Measurements from ENCODE around the gene MOB1A.

DNA sequence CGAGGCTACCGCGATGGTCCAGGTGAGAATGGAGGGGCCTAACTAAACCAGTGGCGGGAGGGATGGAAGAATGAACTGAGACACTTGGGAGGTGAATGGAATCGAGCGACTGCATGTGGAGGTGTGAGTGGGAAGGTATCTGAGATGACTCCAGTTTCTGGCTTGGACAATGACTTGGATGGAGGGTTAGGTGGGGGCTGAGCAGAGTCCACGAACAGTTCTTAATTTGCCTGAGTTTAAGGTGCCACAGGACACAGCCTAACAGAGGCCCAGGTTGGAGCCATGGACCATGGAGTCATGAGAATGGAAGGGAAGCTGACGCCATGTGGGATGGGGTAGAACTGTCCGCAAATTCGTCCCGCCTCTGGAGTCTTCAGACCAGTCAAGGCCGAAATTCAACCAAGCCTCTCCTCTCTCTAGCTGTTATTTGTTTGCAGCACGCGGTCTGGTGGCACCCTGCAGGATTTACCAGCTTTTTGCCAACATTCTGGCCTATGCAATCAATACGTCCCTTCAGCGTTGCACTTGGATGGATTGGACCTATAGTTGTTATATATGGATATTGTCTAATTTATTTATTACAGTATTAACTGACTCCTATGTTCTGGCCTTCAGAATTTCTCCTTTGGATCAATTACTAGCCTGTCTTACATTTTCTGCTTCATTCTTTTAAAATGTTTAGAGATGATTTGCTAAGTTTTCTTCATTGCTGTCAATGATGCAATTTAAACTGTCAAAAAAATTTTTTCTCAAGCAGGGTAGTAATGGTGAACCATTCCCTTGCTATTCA lies 30.0 kb downstream of the MOB1A start:
- no peak for TF ChIP-seq SMC3 (conservative IDR thresholded peaks at IDR 0.05; ENCODE audit: poor library complexity)
- TF ChIP-seq POLR2AphosphoS5 (IDR thresholded peaks at IDR 0.05) = no peak

All from neural cell (in vitro differentiated cells).